Ramos (cell line): ENCODE results near the gene CDK5R1.

Experiments
- in situ Hi-C: fragments of 300-500 bp; cut with MboI; formaldehyde crosslinking; loops from one replicate; pipeline ENCODE4 v1.14.3; 2022; ENCODE audit warnings: low sequenced_read_pairs; ENCODE audit not compliant: unreplicated experiment

Gene CDK5R1

GRCh38 chr17:32467949-32468348 is 18.8 kb upstream of the CDK5R1 start:
- in situ Hi-C loops, result no loop called here

- in situ Hi-C loops, result loop anchor here (10.0 kb wide), 1 partner anchor 134 kb away; no protein-coding TSS in a partner anchor
Measured at GRCh38 chr17:32470405-32471167, 16.2 kb upstream of the CDK5R1 start.

GRCh38 chr17:32471652-32472051 is 15.1 kb upstream of the CDK5R1 start:
- in situ Hi-C loops, result loop anchor here (10.0 kb wide), 1 partner anchor 133 kb away; no protein-coding TSS in a partner anchor

GRCh38 chr17:32475258-32475657 is 11.5 kb upstream of the CDK5R1 start:
- in situ Hi-C loops, result loop anchor here (10.0 kb wide), 1 partner anchor 130 kb away; no protein-coding TSS in a partner anchor

GRCh38 chr17:32477220-32477619 is 9.6 kb upstream of the CDK5R1 start:
- in situ Hi-C loops, result loop anchor here (10.0 kb wide), 1 partner anchor 128 kb away; no protein-coding TSS in a partner anchor

GRCh38 chr17:32479074-32479617 is 7.6 kb upstream of the CDK5R1 start:
- in situ Hi-C loops, result loop anchor here (10.0 kb wide), 1 partner anchor 126 kb away; no protein-coding TSS in a partner anchor

GRCh38 chr17:32481193-32481592 is 5.6 kb upstream of the CDK5R1 start:
- in situ Hi-C loops, result no loop called here

- in situ Hi-C loops, result no loop called here
Measured at GRCh38 chr17:32482568-32483320, 4.0 kb upstream of the CDK5R1 start.

- in situ Hi-C loops, result no loop called here
Measured at GRCh38 chr17:32483451-32484019, 3.3 kb upstream of the CDK5R1 start.

- in situ Hi-C loops, result no loop called here
Measured at GRCh38 chr17:32484041-32484461, 2.7 kb upstream of the CDK5R1 start.

- in situ Hi-C loops, result no loop called here
Measured at GRCh38 chr17:32484628-32485027, 2.2 kb upstream of the CDK5R1 start.

- in situ Hi-C loops, result no loop called here
Measured at GRCh38 chr17:32485261-32486110, 1.3 kb upstream of the CDK5R1 start.

- in situ Hi-C loops, result no loop called here
Measured at GRCh38 chr17:32486111-32486700, 587 bp upstream of the CDK5R1 start.

GRCh38 chr17:32487473-32488176 is 832 bp downstream of the CDK5R1 start:
- in situ Hi-C loops, result no loop called here

- in situ Hi-C loops, result no loop called here
Measured at GRCh38 chr17:32488177-32488542, 1.4 kb downstream of the CDK5R1 start.

GRCh38 chr17:32488604-32489180 is 1.9 kb downstream of the CDK5R1 start:
- in situ Hi-C loops, result no loop called here

- in situ Hi-C loops, result no loop called here
Measured at GRCh38 chr17:32489320-32490100, 2.7 kb downstream of the CDK5R1 start.

GRCh38 chr17:32490101-32490482 is 3.3 kb downstream of the CDK5R1 start:
- in situ Hi-C loops, result no loop called here
